ENCODE results near the gene PPIC.

- TF ChIP-seq EZH2 (IDR thresholded peaks at IDR 0.05; ENCODE audit: borderline replicate concordance, insufficient read depth, low read depth, low read length, poor library complexity, severe bottlenecking) (no peak), CTCF (IDR thresholded peaks at IDR 0.05) (no peak)
Measured at GRCh38 chr5:123039673-123040072, 3.1 kb upstream of the PPIC start.
